Esophagus muscularis mucosa (tissue), 3 donors: Measurements from ENCODE around the gene ACSL6.

Experiments used
- POLR2AphosphoS5 ChIP-seq, 2 donors: sonication (generic); formaldehyde crosslinking; IDR thresholded peaks; one replicate each; pipeline ENCODE4 v1.6.1; 2017; ENCODE audit warnings: antibody characterized with exemption in 2 of 2
- TF ChIP-seq, protein P1 (sequence below), 3 experiments: fragments of 200-600 bp in 2 of 3; fragments of 450-650 bp in 1 of 3; sonication (generic) in 2 of 3; IDR thresholded peaks; one replicate each; pipeline ENCODE4 v1.5.1; 2017 to 2019; ENCODE audit warnings: antibody characterized with exemption in 3 of 3, mild to moderate bottlenecking in 2 of 3, moderate library complexity in 1 of 3

DNA sequence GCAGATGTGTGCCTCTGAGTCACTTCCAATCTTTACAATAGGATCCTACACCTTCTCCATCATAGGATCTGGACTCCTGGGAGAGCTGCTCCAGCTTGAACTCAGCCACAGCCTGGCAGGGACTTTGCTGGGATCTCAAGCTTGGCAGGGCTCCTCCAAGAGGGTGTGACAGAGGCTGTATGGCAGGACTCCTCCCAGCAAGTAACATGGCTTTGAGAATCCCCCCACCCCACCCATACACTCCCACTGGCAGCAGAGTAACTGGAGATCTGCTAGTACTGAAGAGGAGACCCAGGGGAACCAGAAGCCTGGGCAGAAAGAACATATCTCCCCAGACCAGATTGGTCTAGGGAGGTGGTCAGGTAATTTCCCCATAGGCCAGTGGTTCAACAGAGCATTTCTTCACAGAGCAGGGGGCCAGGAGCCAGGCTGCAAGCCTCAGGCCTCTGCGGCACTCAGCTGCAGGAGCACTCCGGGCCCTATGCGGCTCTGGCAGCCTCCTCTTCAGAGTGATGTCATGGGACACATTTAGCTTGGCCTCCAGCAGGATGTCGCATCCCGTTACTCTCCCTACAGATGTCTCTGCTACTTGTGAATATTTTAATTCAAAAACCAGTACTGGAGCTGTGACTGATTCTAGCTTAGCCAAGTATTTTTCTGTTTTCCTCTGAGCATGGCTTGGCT, 1.7 kb upstream of the ACSL6 start:
- TF ChIP-seq, protein P1, sequence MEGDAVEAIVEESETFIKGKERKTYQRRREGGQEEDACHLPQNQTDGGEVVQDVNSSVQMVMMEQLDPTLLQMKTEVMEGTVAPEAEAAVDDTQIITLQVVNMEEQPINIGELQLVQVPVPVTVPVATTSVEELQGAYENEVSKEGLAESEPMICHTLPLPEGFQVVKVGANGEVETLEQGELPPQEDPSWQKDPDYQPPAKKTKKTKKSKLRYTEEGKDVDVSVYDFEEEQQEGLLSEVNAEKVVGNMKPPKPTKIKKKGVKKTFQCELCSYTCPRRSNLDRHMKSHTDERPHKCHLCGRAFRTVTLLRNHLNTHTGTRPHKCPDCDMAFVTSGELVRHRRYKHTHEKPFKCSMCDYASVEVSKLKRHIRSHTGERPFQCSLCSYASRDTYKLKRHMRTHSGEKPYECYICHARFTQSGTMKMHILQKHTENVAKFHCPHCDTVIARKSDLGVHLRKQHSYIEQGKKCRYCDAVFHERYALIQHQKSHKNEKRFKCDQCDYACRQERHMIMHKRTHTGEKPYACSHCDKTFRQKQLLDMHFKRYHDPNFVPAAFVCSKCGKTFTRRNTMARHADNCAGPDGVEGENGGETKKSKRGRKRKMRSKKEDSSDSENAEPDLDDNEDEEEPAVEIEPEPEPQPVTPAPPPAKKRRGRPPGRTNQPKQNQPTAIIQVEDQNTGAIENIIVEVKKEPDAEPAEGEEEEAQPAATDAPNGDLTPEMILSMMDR (IDR thresholded peaks at IDR 0.05) = no peak
- no peak for TF ChIP-seq POLR2AphosphoS5 (IDR thresholded peaks at IDR 0.05)
